DND-41 (cell line): ENCODE measurements around the gene RPUSD2.
A peak's percentile ranks its signal among the peaks of the same experiment; 100 is the strongest.
"Not testable (repeated sequence)": the region's sequence is repeated elsewhere in the genome, so short reads cannot be mapped to it uniquely, and the experiment has no call there.

Experiments used
- ATAC-seq: fragments of 200-7000 bp; cut with Tn5 transposase; 3 replicates; pipeline ENCODE4 v1.9.1; 2021; ENCODE audit warnings: low read depth; ENCODE audit not compliant: insufficient read depth
- DNase-seq: peaks from one replicate; pipeline ENCODE4 v3.0.0-alpha.2; 2020
- H2AFZ ChIP-seq: 2 replicates; pipeline ENCODE4 v1.6.0; 2012; ENCODE audit warnings: low read depth, low read length
- H3K27ac ChIP-seq: 2 replicates; pipeline ENCODE4 v1.5.1; 2012; ENCODE audit warnings: low read length, inconsistent platforms
- H3K27me3 ChIP-seq: fragments of 200-600 bp; sonication (generic); 2 replicates; pipeline ENCODE4 v1.6.0; 2012; ENCODE audit warnings: low read length, mild to moderate bottlenecking, inconsistent platforms; ENCODE audit not compliant: insufficient read depth, poor library complexity
- H3K36me3 ChIP-seq: 2 replicates; pipeline ENCODE4 v1.5.1; 2012; ENCODE audit warnings: low read length, inconsistent platforms; ENCODE audit not compliant: insufficient read depth
- H3K4me1 ChIP-seq: 2 replicates; pipeline ENCODE4 v1.5.1; 2012; ENCODE audit warnings: mild to moderate bottlenecking, low read length; ENCODE audit not compliant: insufficient read depth
- H3K4me2 ChIP-seq: 2 replicates; pipeline ENCODE4 v1.6.0; 2012; ENCODE audit warnings: mild to moderate bottlenecking, moderate library complexity, low read length, inconsistent platforms; ENCODE audit not compliant: insufficient read depth
- H3K4me3 ChIP-seq, 2 experiments: fragments of 200-600 bp in 1 of 2; shearing (Covaris generic) in 1 of 2; 2 replicates each; pipeline ENCODE4 v1.5.1; 2012 to 2016; ENCODE audit warnings: inconsistent platforms in 2 of 2, low read length in 2 of 2, mild to moderate bottlenecking in 2 of 2, low read depth in 1 of 2, moderate library complexity in 1 of 2
- H3K79me2 ChIP-seq: 2 replicates; pipeline ENCODE4 v1.6.0; 2012; ENCODE audit warnings: low read length, inconsistent platforms; ENCODE audit not compliant: insufficient read depth
- H3K9ac ChIP-seq: 2 replicates; pipeline ENCODE4 v1.6.0; 2012; ENCODE audit warnings: low read depth, mild to moderate bottlenecking, inconsistent platforms, low read length, moderate library complexity
- H3K9me3 ChIP-seq: 2 replicates; pipeline ENCODE4 v1.5.1; 2012; ENCODE audit warnings: low read length, moderate library complexity, mild to moderate bottlenecking, inconsistent platforms; ENCODE audit not compliant: insufficient read depth, severe bottlenecking
- H4K20me1 ChIP-seq: 2 replicates; pipeline ENCODE4 v1.6.0; 2012; ENCODE audit warnings: low read length; ENCODE audit not compliant: insufficient read depth
- CTCF ChIP-seq: IDR thresholded peaks from 2 replicates; pipeline ENCODE4 v1.5.1; 2012; ENCODE audit warnings: borderline replicate concordance, low read length, moderate library complexity, mild to moderate bottlenecking; ENCODE audit not compliant: poor library complexity, severe bottlenecking; ENCODE audit errors: extremely low read depth
- EZH2 ChIP-seq: IDR thresholded peaks from 3 replicates; pipeline ENCODE4 v1.6.1; 2012; ENCODE audit warnings: borderline replicate concordance, low read depth, mild to moderate bottlenecking, moderate library complexity, low read length, inconsistent platforms; ENCODE audit not compliant: severe bottlenecking

The RPUSD2 gene

GRCh38 chr15:40578892-40579291 is 9.8 kb downstream of the RPUSD2 start:
- Histone ChIP-seq H3K4me3 (no peak overlapping the region), H3K79me2 (no peaks in the 10 kb centered on the region), H3K9ac (no peak overlapping the region), H3K27ac (no peak overlapping the region), H4K20me1 (no peaks in the 10 kb centered on the region), H3K27me3 (no peaks in the 10 kb centered on the region), H3K4me2 (no peak overlapping the region), H3K4me1 (no peaks in the 10 kb centered on the region), H3K9me3 (no peaks in the 10 kb centered on the region), H2AFZ (no peak overlapping the region), H3K36me3 (peaks cover 6% of the 10 kb centered on the region)
- no peak for DNase-seq
- no peak for ATAC-seq
- TF ChIP-seq CTCF = no peak

GRCh38 chr15:40581796-40582195 is 12.7 kb downstream of the RPUSD2 start:
- not testable (repeated sequence) for H3K27me3 ChIP-seq, H2AFZ ChIP-seq, H4K20me1 ChIP-seq, H3K27ac ChIP-seq, H3K4me3 ChIP-seq, H3K9me3 ChIP-seq, H3K36me3 ChIP-seq, ATAC-seq, H3K9ac ChIP-seq, DNase-seq, H3K79me2 ChIP-seq, H3K4me2 ChIP-seq, H3K4me1 ChIP-seq

- no peak for TF ChIP-seq EZH2
- no peak for TF ChIP-seq CTCF
- Histone ChIP-seq H3K27ac (no peak overlapping the region), H4K20me1 (no peaks in the 10 kb centered on the region), H3K9ac (no peak overlapping the region), H3K9me3 (no peaks in the 10 kb centered on the region), H3K27me3 (no peaks in the 10 kb centered on the region), H3K79me2 (no peaks in the 10 kb centered on the region), H3K4me2 (no peak overlapping the region), H3K4me3 (no peak overlapping the region), H3K36me3 (no peaks in the 10 kb centered on the region), H2AFZ (peak overlapping the region; percentile 19; the same call in 1 of the 2 replicates), H3K4me1 (no peaks in the 10 kb centered on the region)
- DNase-seq (no peak), ATAC-seq (no peak)
These were observed 13.7 kb downstream of the RPUSD2 start for GRCh38 chr15:40582726-40583246.

- H3K79me2 ChIP-seq = no peaks in the 10 kb centered on the region
- H4K20me1 ChIP-seq = no peaks in the 10 kb centered on the region
- no peak overlapping the region for H2AFZ ChIP-seq
- H3K4me2 ChIP-seq = no peak overlapping the region
- H3K27me3 ChIP-seq = no peaks in the 10 kb centered on the region
- no peaks in the 10 kb centered on the region for H3K36me3 ChIP-seq
- H3K9ac ChIP-seq = no peak overlapping the region
- peaks cover 2% of the 10 kb centered on the region; the same call in 1 of the 2 replicates for H3K4me1 ChIP-seq
- DNase-seq (no peak), ATAC-seq (no peak)
- H3K27ac ChIP-seq = no peak overlapping the region
- TF ChIP-seq EZH2 (no peak), CTCF (no peak)
- H3K9me3 ChIP-seq = no peaks in the 10 kb centered on the region
- no peak overlapping the region for H3K4me3 ChIP-seq
These were observed 15.1 kb downstream of the RPUSD2 start for GRCh38 chr15:40584191-40584590.
